A549 (cell line): ENCODE measurements around the gene MRPL2. TPM values are rescaled to one million over a fixed set of nuclear protein-coding genes. Genes with fewer than 3 reads are reported as not detected.

Experiments used
- ATAC-seq, 2 experiments: fragments of 200-7000 bp in 1 of 2; fragments of >200 bp in 1 of 2; cut with Nextera tagmentation in 1 of 2; cut with Tn5 transposase in 1 of 2; 3 replicates each; pipeline versions ENCODE4 v1.8.0 to v1.9.1; 2018 to 2020; ENCODE audit warnings: mild to moderate bottlenecking in 1 of 2, moderate library complexity in 1 of 2
- CTCF ChIA-PET: fragments of 300-600 bp; sonication (Branson Sonifier 250); formaldehyde crosslinking; extraction: SDS; loops from one replicate; lab custom pipeline; 2021; ENCODE audit warnings: antibody characterized with exemption, inconsistent platforms; lab: Yijun Ruan, JAX
- POLR2A ChIA-PET: fragments of 350-600 bp; formaldehyde crosslinking; extraction: SDS; loops from one replicate; lab custom pipeline; 2021; ENCODE audit warnings: antibody characterized with exemption, inconsistent platforms; lab: Yijun Ruan, JAX
- DNase-seq, 2 experiments: peaks; one replicate each; pipeline versions ENCODE4 v3.0.0 to v3.0.0-alpha.2; 2011 to 2016; ENCODE audit warnings: low read depth in 1 of 2, low spot score in 1 of 2
- FAIRE-seq: peaks from 2 replicates; lab custom pipeline; 2011; peaks lifted over from hg19 to GRCh38; lab: Jason Lieb, UNC
- H3K27ac ChIP-seq, 2 experiments: fragments of >200 bp; sonication (Bioruptor Twin); formaldehyde crosslinking; 3 replicates each; pipeline ENCODE4 v1.5.1; 2016 to 2017
- H3K4me1 ChIP-seq: fragments of >200 bp; sonication (Bioruptor Twin); formaldehyde crosslinking; 3 replicates; pipeline ENCODE4 v1.6.1; 2016
- H3K4me2 ChIP-seq: fragments of >200 bp; sonication (Bioruptor Twin); formaldehyde crosslinking; 3 replicates; pipeline ENCODE4 v1.6.1; 2016
- H3K4me3 ChIP-seq: fragments of >200 bp; sonication (Bioruptor Twin); formaldehyde crosslinking; 3 replicates; pipeline ENCODE4 v1.5.1; 2016
- H3K9me3 ChIP-seq: fragments of >200 bp; sonication (Bioruptor Twin); formaldehyde crosslinking; 3 replicates; pipeline ENCODE4 v1.6.1; 2016
- ATOH8 ChIP-seq: fragments of 250-450 bp; sonication (Bioruptor Pico); IDR thresholded peaks from 2 replicates; pipeline ENCODE4 v1.5.0; 2020; ENCODE audit warnings: low read depth, mild to moderate bottlenecking, moderate library complexity
- CBX2 ChIP-seq: fragments of 200-600 bp; sonication (generic); IDR thresholded peaks from 2 replicates; pipeline ENCODE4 v1.6.1; 2016; ENCODE audit warnings: low read depth, mild to moderate bottlenecking, borderline replicate concordance
- EP300 ChIP-seq, 2 experiments: fragments of >200 bp; sonication (Bioruptor Twin); formaldehyde crosslinking; IDR thresholded peaks; 2 replicates in 1 of 2; 3 replicates in 1 of 2; pipeline ENCODE4 v1.6.1; 2016 to 2017
- FOSL2 ChIP-seq, 2 experiments: fragments of 450-650 bp in 1 of 2; fragments of >200 bp in 1 of 2; sonication (Bioruptor Twin) in 1 of 2; formaldehyde crosslinking; IDR thresholded peaks; 2 replicates each; pipeline versions ENCODE4 v1.5.0 to v1.6.1; 2016 to 2020; ENCODE audit warnings: mild to moderate bottlenecking in 1 of 2, moderate library complexity in 1 of 2
- FOXS1 ChIP-seq: fragments of 250-450 bp; sonication (Bioruptor Pico); IDR thresholded peaks from 2 replicates; pipeline ENCODE4 v1.5.0; 2020; ENCODE audit warnings: mild to moderate bottlenecking, moderate library complexity
- HDAC2 ChIP-seq: fragments of 200-600 bp; sonication (generic); IDR thresholded peaks from 2 replicates; pipeline ENCODE4 v1.6.1; 2016
- HEYL ChIP-seq: fragments of 250-450 bp; sonication (Bioruptor Pico); IDR thresholded peaks from 2 replicates; pipeline ENCODE4 v1.8.0; 2021; ENCODE audit warnings: mild to moderate bottlenecking, moderate library complexity
- HOXB13 ChIP-seq: fragments of 250-450 bp; sonication (Bioruptor Pico); IDR thresholded peaks from 2 replicates; pipeline ENCODE4 v1.5.0; 2020; ENCODE audit warnings: low read depth, mild to moderate bottlenecking, moderate library complexity
- JUN ChIP-seq, 2 experiments: fragments of >200 bp; sonication (Bioruptor Twin); formaldehyde crosslinking; IDR thresholded peaks; 2 replicates in 1 of 2; 3 replicates in 1 of 2; pipeline ENCODE4 v1.6.1; 2016 to 2017
- KDM5A ChIP-seq: fragments of 200-600 bp; sonication (generic); IDR thresholded peaks from 2 replicates; pipeline ENCODE4 v1.6.1; 2016; ENCODE audit warnings: antibody characterized with exemption, mild to moderate bottlenecking
- MAFK ChIP-seq: fragments of 450-650 bp; IDR thresholded peaks from 2 replicates; pipeline ENCODE4 v1.6.1; 2014; ENCODE audit not compliant: partially characterized antibody
- MAZ ChIP-seq: fragments of 150-350 bp; IDR thresholded peaks from 2 replicates; pipeline ENCODE4 v1.6.1; 2014; ENCODE audit warnings: antibody characterized with exemption, low read depth, low read length, borderline replicate concordance
- MYC ChIP-seq: IDR thresholded peaks from 2 replicates; pipeline ENCODE4 v1.6.1; 2012; ENCODE audit warnings: mild to moderate bottlenecking, inconsistent platforms, low read length, improper control_type of control experiment, borderline replicate concordance
- NFE2L2 ChIP-seq: fragments of 150-350 bp; conservative IDR thresholded peaks from 2 replicates; pipeline ENCODE4 v1.6.1; 2014; ENCODE audit warnings: low read length
- NR3C1 ChIP-seq: fragments of >200 bp; sonication (Bioruptor Twin); formaldehyde crosslinking; IDR thresholded peaks from 3 replicates; pipeline ENCODE4 v1.6.1; 2017
- RAD21 ChIP-seq, 2 experiments: fragments of >200 bp in 1 of 2; sonication (Bioruptor Twin) in 1 of 2; formaldehyde crosslinking in 1 of 2; IDR thresholded peaks in 1 of 2; conservative IDR thresholded peaks in 1 of 2; 2 replicates in 1 of 2; 3 replicates in 1 of 2; pipeline ENCODE4 v1.6.1; 2012 to 2018; ENCODE audit warnings: inconsistent platforms in 1 of 2
- RARB ChIP-seq: fragments of 250-450 bp; sonication (Bioruptor Pico); IDR thresholded peaks from 2 replicates; pipeline ENCODE4 v1.8.0; 2021; ENCODE audit warnings: mild to moderate bottlenecking, moderate library complexity
- RCOR1 ChIP-seq: fragments of 150-350 bp; IDR thresholded peaks from 2 replicates; pipeline ENCODE4 v1.6.1; 2014; ENCODE audit warnings: antibody characterized with exemption, low read length, low read depth
- SMC3 ChIP-seq: fragments of >200 bp; sonication (Bioruptor Twin); formaldehyde crosslinking; IDR thresholded peaks from 3 replicates; pipeline ENCODE4 v1.6.1; 2018; ENCODE audit warnings: inconsistent platforms
- SREBF2 ChIP-seq: fragments of 450-650 bp; IDR thresholded peaks from 2 replicates; pipeline ENCODE4 v1.6.1; 2014; ENCODE audit warnings: mild to moderate bottlenecking, moderate library complexity
- TP53 ChIP-seq: fragments of 250-450 bp; sonication (Bioruptor Pico); IDR thresholded peaks from 2 replicates; pipeline ENCODE4 v1.5.0; 2021; ENCODE audit warnings: mild to moderate bottlenecking, moderate library complexity
- ZNF302 ChIP-seq: fragments of 250-450 bp; sonication (Bioruptor Pico); IDR thresholded peaks from 2 replicates; pipeline ENCODE4 v1.9.0; 2021; ENCODE audit warnings: inconsistent platforms, mild to moderate bottlenecking, moderate library complexity
- WGBS: methylation state at CpG from one replicate; pipeline ENCODE4 v1.1.6; 2017; ENCODE audit errors: missing lambda C conversion rate; 5-methylcytosine and 5-hydroxymethylcytosine counted together
- polyA plus RNA-seq, 4 experiments: library from polyadenylated mRNA; depleted of rRNA in 3 of 4; stranded (reverse); fragments of >200 nt; fragmentation: RNase III in 1 of 4; extraction: RNeasy Plus Mini Kit Qiagen cat#74134 plus additional on column Dnase treatment in 1 of 4; gene quantifications; 2 replicates in 3 of 4; 3 replicates in 1 of 4; pipeline ENCODE4 v1.2.3, GENCODE V29; 2011 to 2017
- TF ChIP-seq, protein P1 (sequence below): IDR thresholded peaks from 2 replicates; pipeline ENCODE4 v1.6.1; 2012; ENCODE audit warnings: low read depth, borderline replicate concordance
- TF ChIP-seq, protein P2 (sequence below): fragments of >200 bp; sonication (Bioruptor Twin); formaldehyde crosslinking; IDR thresholded peaks from 3 replicates; pipeline ENCODE4 v1.5.1; 2016
- TF ChIP-seq, protein P3 (sequence below): IDR thresholded peaks from 2 replicates; pipeline ENCODE4 v1.6.1; 2012
- TF ChIP-seq, protein P4 (sequence below): fragments of >200 bp; sonication (Bioruptor Twin); formaldehyde crosslinking; IDR thresholded peaks from 3 replicates; pipeline ENCODE4 v1.6.1; 2016

MRPL2 gene
- polyA plus RNA-seq, 2 of the 4 experiments (the other 2 are of a cell fraction), result 33.7 to 51.9 TPM

GRCh38 chr6:43011207-43011606 lies 48.0 kb downstream of the MRPL2 start:
- Histone ChIP-seq H3K27ac (no peak overlapping the region), H3K4me2 (no peak overlapping the region), H3K9me3 (no peaks in the 10 kb centered on the region), H3K4me3 (no peak overlapping the region), H3K4me1 (peaks cover 13% of the 10 kb centered on the region; the same call in 1 of the 3 replicates)
- FAIRE-seq (no peak), DNase-seq (no peak), ATAC-seq (no peak)
- ChIA-PET POLR2A (interaction anchor here (0.7 to 1.9 kb wide), 2 partner anchors 9 to 27 kb away, joined by 3 to 6 read pairs; partner anchors contain the start of gene PPP2R5D), CTCF (interaction anchor here (0.6 to 7.3 kb wide), 4 partner anchors 12 to 195 kb away, joined by 3 to 69 read pairs (median 10); no protein-coding TSS in a partner anchor)
- TF ChIP-seq CBX2, result no peak
- TF ChIP-seq RCOR1, result no peak
- TF ChIP-seq HDAC2, result no peak
- TF ChIP-seq, protein P1, sequence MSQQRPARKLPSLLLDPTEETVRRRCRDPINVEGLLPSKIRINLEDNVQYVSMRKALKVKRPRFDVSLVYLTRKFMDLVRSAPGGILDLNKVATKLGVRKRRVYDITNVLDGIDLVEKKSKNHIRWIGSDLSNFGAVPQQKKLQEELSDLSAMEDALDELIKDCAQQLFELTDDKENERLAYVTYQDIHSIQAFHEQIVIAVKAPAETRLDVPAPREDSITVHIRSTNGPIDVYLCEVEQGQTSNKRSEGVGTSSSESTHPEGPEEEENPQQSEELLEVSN, result no peak
- no peak for TF ChIP-seq MAZ
- 81% methylated on average over 6 of the region's 6 CpGs for WGBS

GRCh38 chr6:43009124-43009523 lies 50.1 kb downstream of the MRPL2 start:
- ChIA-PET POLR2A (no interaction called here), CTCF (interaction anchor here (0.9 to 7.3 kb wide), 10 partner anchors 10 to 136 kb away, joined by 3 to 69 read pairs (median 4); no protein-coding TSS in a partner anchor)
- H3K4me3 ChIP-seq, result no peak overlapping the region
- no peak overlapping the region for H3K4me2 ChIP-seq
- 73% methylated on average over 5 of the region's 6 CpGs for WGBS
- H3K9me3 ChIP-seq, result no peaks in the 10 kb centered on the region
- DNase-seq (peak in 1 of 2 experiments; percentile 58), ATAC-seq (peak in 1 of 2 experiments; percentile 27; a peak in 1 of 6 replicates), FAIRE-seq (no peak)
- H3K27ac ChIP-seq, result no peak overlapping the region
- H3K4me1 ChIP-seq, result peaks cover 7% of the 10 kb centered on the region; the same call in 1 of the 3 replicates
- peak; percentile 28; the same call in 1 of the 3 replicates for TF ChIP-seq SMC3
- TF ChIP-seq, protein P2, sequence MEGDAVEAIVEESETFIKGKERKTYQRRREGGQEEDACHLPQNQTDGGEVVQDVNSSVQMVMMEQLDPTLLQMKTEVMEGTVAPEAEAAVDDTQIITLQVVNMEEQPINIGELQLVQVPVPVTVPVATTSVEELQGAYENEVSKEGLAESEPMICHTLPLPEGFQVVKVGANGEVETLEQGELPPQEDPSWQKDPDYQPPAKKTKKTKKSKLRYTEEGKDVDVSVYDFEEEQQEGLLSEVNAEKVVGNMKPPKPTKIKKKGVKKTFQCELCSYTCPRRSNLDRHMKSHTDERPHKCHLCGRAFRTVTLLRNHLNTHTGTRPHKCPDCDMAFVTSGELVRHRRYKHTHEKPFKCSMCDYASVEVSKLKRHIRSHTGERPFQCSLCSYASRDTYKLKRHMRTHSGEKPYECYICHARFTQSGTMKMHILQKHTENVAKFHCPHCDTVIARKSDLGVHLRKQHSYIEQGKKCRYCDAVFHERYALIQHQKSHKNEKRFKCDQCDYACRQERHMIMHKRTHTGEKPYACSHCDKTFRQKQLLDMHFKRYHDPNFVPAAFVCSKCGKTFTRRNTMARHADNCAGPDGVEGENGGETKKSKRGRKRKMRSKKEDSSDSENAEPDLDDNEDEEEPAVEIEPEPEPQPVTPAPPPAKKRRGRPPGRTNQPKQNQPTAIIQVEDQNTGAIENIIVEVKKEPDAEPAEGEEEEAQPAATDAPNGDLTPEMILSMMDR, result peak; percentile 39
- TF ChIP-seq MAFK, result no peak
- TF ChIP-seq SREBF2, result no peak
- TF ChIP-seq RAD21 (conservative IDR thresholded peaks at IDR 0.05 in 1 of 2, IDR thresholded peaks at IDR 0.05 in 1 of 2), result peak; percentile 19 to 32; a peak in 3 of 5 replicates

DNA sequence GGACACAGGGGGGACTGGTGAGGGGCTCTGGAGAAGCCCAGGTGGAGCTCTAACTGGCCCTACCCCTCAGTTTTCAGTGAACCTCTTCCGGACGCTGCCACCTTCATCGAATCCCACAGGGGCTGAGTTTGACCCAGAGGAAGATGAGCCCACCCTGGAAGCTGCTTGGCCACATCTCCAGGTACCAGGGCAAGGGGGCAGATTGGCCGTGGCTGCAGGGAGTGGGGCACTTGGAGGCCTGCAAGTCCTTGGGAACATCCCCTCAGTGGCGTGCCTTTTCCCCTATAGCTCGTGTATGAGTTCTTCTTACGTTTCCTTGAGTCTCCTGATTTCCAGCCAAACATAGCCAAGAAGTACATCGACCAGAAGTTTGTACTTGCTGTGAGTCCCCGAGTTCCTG lies 52.1 kb downstream of the MRPL2 start:
- no peak overlapping the region for H3K4me3 ChIP-seq
- no peak for DNase-seq
- 91% methylated on average over 9 of the region's 9 CpGs for WGBS
- no peak for ATAC-seq
- no peak overlapping the region for H3K4me2 ChIP-seq
- ChIA-PET POLR2A (no interaction called here), CTCF (interaction anchor here (0.6 to 7.3 kb wide), 6 partner anchors 8 to 138 kb away, joined by 3 to 69 read pairs (median 3); partner anchors contain the start of gene RRP36)
- H3K9me3 ChIP-seq, result no peaks in the 10 kb centered on the region
- no peak for FAIRE-seq
- no peak overlapping the region for H3K27ac ChIP-seq
- TF ChIP-seq HOXB13 (CRISPR knock-in tag) (no peak), NFE2L2 (no peak), FOXS1 (CRISPR knock-in tag) (no peak), JUN (IDR thresholded peaks at IDR 0.05) (no peak)
- TF ChIP-seq, protein P3, sequence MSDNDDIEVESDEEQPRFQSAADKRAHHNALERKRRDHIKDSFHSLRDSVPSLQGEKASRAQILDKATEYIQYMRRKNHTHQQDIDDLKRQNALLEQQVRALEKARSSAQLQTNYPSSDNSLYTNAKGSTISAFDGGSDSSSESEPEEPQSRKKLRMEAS, result no peak
- no peaks in the 10 kb centered on the region for H3K4me1 ChIP-seq

DNA sequence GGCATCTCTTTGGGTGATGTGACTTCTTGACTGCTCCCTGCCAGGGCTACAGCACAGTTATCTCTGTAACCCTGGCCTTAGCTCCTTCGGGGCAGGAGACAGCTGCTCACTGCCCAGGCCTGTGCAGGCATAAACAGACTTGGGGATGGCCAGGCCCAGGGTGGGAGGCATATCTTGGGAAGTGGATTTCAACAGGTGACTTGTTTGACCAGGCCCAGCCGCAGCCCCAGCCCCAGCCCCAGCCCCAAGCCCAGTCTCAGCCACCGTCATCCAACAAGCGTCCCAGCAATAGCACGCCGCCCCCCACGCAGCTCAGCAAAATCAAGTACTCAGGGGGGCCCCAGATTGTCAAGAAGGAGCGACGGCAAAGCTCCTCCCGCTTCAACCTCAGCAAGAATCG lies 53.0 kb downstream of the MRPL2 start:
- no peaks in the 10 kb centered on the region for H3K4me1 ChIP-seq
- H3K4me2 ChIP-seq, result no peak overlapping the region
- WGBS, result 92% methylated on average over 2 of the region's 11 CpGs
- no peak for DNase-seq
- no peak overlapping the region for H3K27ac ChIP-seq
- POLR2A ChIA-PET, result no interaction called here
- CTCF ChIA-PET, result interaction anchor here (0.8 to 7.3 kb wide), 4 partner anchors 10 to 139 kb away, joined by 3 to 69 read pairs (median 3); partner anchors contain the start of gene RRP36
- ATAC-seq, result no peak
- no peak for FAIRE-seq
- H3K9me3 ChIP-seq, result no peaks in the 10 kb centered on the region
- no peak overlapping the region for H3K4me3 ChIP-seq
- no peak for TF ChIP-seq TP53 (CRISPR knock-in tag)
- no peak for TF ChIP-seq EP300 (IDR thresholded peaks at IDR 0.05)
- TF ChIP-seq, protein P4, sequence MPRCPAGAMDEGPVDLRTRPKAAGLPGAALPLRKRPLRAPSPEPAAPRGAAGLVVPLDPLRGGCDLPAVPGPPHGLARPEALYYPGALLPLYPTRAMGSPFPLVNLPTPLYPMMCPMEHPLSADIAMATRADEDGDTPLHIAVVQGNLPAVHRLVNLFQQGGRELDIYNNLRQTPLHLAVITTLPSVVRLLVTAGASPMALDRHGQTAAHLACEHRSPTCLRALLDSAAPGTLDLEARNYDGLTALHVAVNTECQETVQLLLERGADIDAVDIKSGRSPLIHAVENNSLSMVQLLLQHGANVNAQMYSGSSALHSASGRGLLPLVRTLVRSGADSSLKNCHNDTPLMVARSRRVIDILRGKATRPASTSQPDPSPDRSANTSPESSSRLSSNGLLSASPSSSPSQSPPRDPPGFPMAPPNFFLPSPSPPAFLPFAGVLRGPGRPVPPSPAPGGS, result no peak
- TF ChIP-seq ZNF302 (CRISPR knock-in tag), result no peak
- TF ChIP-seq MYC, result no peak
- no peak for TF ChIP-seq RARB
- no peak for TF ChIP-seq CBX2
- no peak for TF ChIP-seq FOSL2 (IDR thresholded peaks at IDR 0.05)
- TF ChIP-seq FOSL2 (CRISPR knock-in tag; IDR thresholded peaks at IDR 0.05), result no peak
- no peak for TF ChIP-seq ATOH8
- no peak for TF ChIP-seq HEYL
- TF ChIP-seq NFE2L2, result no peak
- no peak for TF ChIP-seq NR3C1
- TF ChIP-seq HDAC2, result no peak
- no peak for TF ChIP-seq KDM5A
